ENCODE data around the gene NCAM1. TPM values are rescaled to one million over a fixed set of nuclear protein-coding genes. Genes with fewer than 3 reads are reported as not detected.
"Not testable (repeated sequence)": the region's sequence is repeated elsewhere in the genome, so short reads cannot be mapped to it uniquely, and the experiment has no call there.

NCAM1 gene
- total RNA-seq, 1 donor from 2014 or later, result 3.5 TPM

GRCh38 chr11:113293936-113294335 lies 332.7 kb downstream of the NCAM1 start:
- Histone ChIP-seq H3K4me1 (no peaks in the 10 kb centered on the region), H3K36me3 (no peaks in the 10 kb centered on the region), H3K27ac (no peak overlapping the region), H3K27me3 (ENCODE audit: low read depth) (peaks cover 8% of the 10 kb centered on the region), H3K4me3 (no peak overlapping the region), H3K9me3 (no peaks in the 10 kb centered on the region)
- intact Hi-C loops (cut with DNase I), result no loop called here
- TF ChIP-seq CTCF (IDR thresholded peaks at IDR 0.05), result no peak
- ATAC-seq (no peak), DNase-seq (no peak)

GRCh38 chr11:113295993-113296392 lies 334.8 kb downstream of the NCAM1 start:
- Histone ChIP-seq H3K9me3 (no peaks in the 10 kb centered on the region), H3K4me3 (no peak overlapping the region), H3K4me1 (no peaks in the 10 kb centered on the region), H3K27ac (no peak overlapping the region), H3K36me3 (no peaks in the 10 kb centered on the region), H3K27me3 (ENCODE audit: low read depth) (peaks cover 8% of the 10 kb centered on the region)
- ATAC-seq (no peak), DNase-seq (no peak)
- no peak for TF ChIP-seq CTCF (IDR thresholded peaks at IDR 0.05)
- intact Hi-C loops (cut with DNase I), result no loop called here

- ATAC-seq (no peak), DNase-seq (no peak)
- Histone ChIP-seq H3K9me3 (no peaks in the 10 kb centered on the region), H3K4me1 (no peaks in the 10 kb centered on the region), H3K36me3 (no peaks in the 10 kb centered on the region), H3K27ac (no peak overlapping the region), H3K27me3 (ENCODE audit: low read depth) (peaks cover 11% of the 10 kb centered on the region), H3K4me3 (no peak overlapping the region)
- intact Hi-C loops (cut with DNase I), result no loop called here
- no peak for TF ChIP-seq CTCF (IDR thresholded peaks at IDR 0.05)
Measured at GRCh38 chr11:113296447-113297205, 335.4 kb downstream of the NCAM1 start.

DNA sequence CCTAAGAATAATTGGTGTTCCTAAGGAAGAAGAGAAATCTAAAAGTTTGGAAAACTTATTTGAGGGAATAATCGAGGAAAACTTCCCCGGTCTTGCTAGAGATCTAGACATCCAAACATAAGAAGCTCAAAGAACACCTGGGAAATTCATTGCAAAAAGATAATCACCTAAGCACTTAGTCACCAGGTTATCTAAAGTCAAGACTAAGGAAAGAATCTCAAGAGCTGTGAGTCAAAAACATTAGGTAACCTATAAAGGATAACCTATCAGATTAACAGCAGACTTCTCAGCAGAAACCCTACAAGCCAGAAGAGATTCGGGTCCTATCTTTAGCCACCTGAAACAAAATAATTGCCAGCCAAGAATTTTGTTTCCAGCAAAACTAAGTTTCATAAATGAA lies 337.3 kb downstream of the NCAM1 start:
- intact Hi-C loops (cut with DNase I); ATAC-seq; H3K9me3 ChIP-seq; DNase-seq; H3K36me3 ChIP-seq; H3K27ac ChIP-seq; H3K4me3 ChIP-seq; H3K4me1 ChIP-seq: not testable (repeated sequence)
- H3K27me3 ChIP-seq (ENCODE audit: low read depth), result peaks cover 15% of the 10 kb centered on the region

DNA sequence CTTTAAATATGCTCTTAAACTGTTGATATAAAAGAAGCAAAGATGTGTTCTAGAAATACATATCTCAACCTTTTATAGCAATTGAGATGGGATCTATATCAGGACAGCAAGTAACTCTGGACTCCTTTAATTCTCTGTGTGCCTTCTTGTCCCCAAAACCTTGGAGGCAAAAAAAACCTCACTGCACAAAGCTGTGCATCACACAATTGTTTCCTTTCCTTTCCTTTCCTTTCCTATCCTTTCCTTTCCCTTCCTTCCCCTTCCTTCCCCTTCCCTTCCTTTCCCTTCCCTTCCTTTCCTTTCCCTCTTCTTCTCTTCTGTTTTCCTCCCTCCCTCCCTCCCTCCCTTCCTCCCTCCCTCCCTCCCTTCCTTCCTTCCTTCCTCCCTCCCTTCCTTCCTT lies 343.7 kb downstream of the NCAM1 start:
- ATAC-seq (no peak), DNase-seq (no peak)
- no peak for TF ChIP-seq CTCF (IDR thresholded peaks at IDR 0.05)
- Histone ChIP-seq H3K4me3 (no peak overlapping the region), H3K27me3 (ENCODE audit: low read depth) (peaks cover 6% of the 10 kb centered on the region), H3K9me3 (no peaks in the 10 kb centered on the region), H3K4me1 (no peaks in the 10 kb centered on the region), H3K36me3 (no peaks in the 10 kb centered on the region), H3K27ac (no peak overlapping the region)
- intact Hi-C loops (cut with DNase I), result loop anchor here (10.0 kb wide), 1 partner anchor 230 kb away; no protein-coding TSS in a partner anchor
